K562 (cell line): ENCODE data around the gene TBC1D1. TPM values are rescaled to one million over a fixed set of nuclear protein-coding genes. Genes with fewer than 3 reads are reported as not detected.

Source experiments
- ATAC-seq: fragments of 200-7000 bp; cut with Tn5 transposase; 3 replicates; pipeline ENCODE4 v1.9.1; 2020; ENCODE audit warnings: moderate library complexity
- BruUV-seq: library from RNA; stranded (reverse); fragments of 400-500 nt; replicated peaks from 2 replicates; lab custom pipeline; 2021; lab: Mats Ljungman, UMichigan
- CTCF ChIA-PET: fragments of 300-600 bp; formaldehyde crosslinking; extraction: SDS; loops from one replicate; lab custom pipeline; 2021; ENCODE audit warnings: low intra/inter-chr PET ratio; lab: Yijun Ruan, JAX
- POLR2A ChIA-PET: fragments of 300-600, 350-650 bp; sonication (Branson Sonifier 250); formaldehyde crosslinking; extraction: SDS; loops from one replicate; lab custom pipeline; 2021; ENCODE audit warnings: antibody characterized with exemption, inconsistent platforms; lab: Yijun Ruan, JAX
- DNase-seq, 4 experiments: peaks; one replicate each; pipeline versions ENCODE4 v3.0.0 to v3.0.0-alpha.2; 2011 to 2018; ENCODE audit warnings: low spot score in 3 of 4, mixed read lengths in 3 of 4; ENCODE audit errors: extremely low read depth in 1 of 4
- FAIRE-seq: peaks from 2 replicates; lab custom pipeline; 2011; peaks lifted over from hg19 to GRCh38; lab: Jason Lieb, UNC
- H2AFZ ChIP-seq: 2 replicates; pipeline ENCODE4 v1.6.0; 2011; ENCODE audit warnings: low read depth, low read length, control low read depth, inconsistent platforms
- H3K27ac ChIP-seq: fragments of 200-600 bp; 3 replicates; pipeline ENCODE4 v1.8.0; 2011; ENCODE audit warnings: low read depth, mild to moderate bottlenecking, control low read depth, inconsistent platforms, low read length, moderate library complexity, mixed read lengths; ENCODE audit errors: extremely low read depth
- H3K27me3 ChIP-seq, 2 experiments: fragments of 300-600 bp in 1 of 2; 2 replicates in 1 of 2; 3 replicates in 1 of 2; pipeline versions ENCODE4 v1.6.0 to v1.8.0; 2011; ENCODE audit warnings: inconsistent platforms in 2 of 2, low read length in 2 of 2, mild to moderate bottlenecking in 1 of 2, mixed read lengths in 1 of 2, moderate library complexity in 1 of 2; ENCODE audit not compliant: control insufficient read depth in 2 of 2, insufficient read depth in 2 of 2
- H3K36me3 ChIP-seq: fragments of 300-600 bp; 3 replicates; pipeline ENCODE4 v1.8.0; 2011; ENCODE audit warnings: mild to moderate bottlenecking, low read length, inconsistent platforms; ENCODE audit not compliant: control insufficient read depth, insufficient read depth
- H3K4me1 ChIP-seq, 2 experiments: fragments of 200-600 bp in 1 of 2; replicated peaks in 1 of 2; 2 replicates in 1 of 2; 3 replicates in 1 of 2; pipeline versions ENCODE4 v1.5.1 to v1.8.0; 2011; ENCODE audit warnings: inconsistent platforms in 2 of 2, low read length in 2 of 2, mild to moderate bottlenecking in 1 of 2, mixed read lengths in 1 of 2, moderate library complexity in 1 of 2; ENCODE audit not compliant: control insufficient read depth in 2 of 2, insufficient read depth in 2 of 2
- H3K4me2 ChIP-seq: 2 replicates; pipeline ENCODE4 v1.6.1; 2011; ENCODE audit warnings: low read length, control low read depth, inconsistent platforms, mixed read lengths; ENCODE audit not compliant: insufficient read depth
- H3K4me3 ChIP-seq: fragments of 200-600 bp; sonication (generic), shearing (Covaris generic); 2 replicates; pipeline ENCODE4 v1.5.1; 2016; ENCODE audit warnings: control low read depth, inconsistent platforms
- H3K79me2 ChIP-seq: fragments of 200-600 bp; 3 replicates; pipeline ENCODE4 v1.8.0; 2011; ENCODE audit warnings: low read length, inconsistent platforms; ENCODE audit not compliant: control insufficient read depth, insufficient read depth
- H3K9ac ChIP-seq, 2 experiments: 2 replicates each; pipeline versions ENCODE4 v1.6.0 to v1.6.1; 2011; ENCODE audit warnings: low read depth in 2 of 2, low read length in 2 of 2, control low read depth in 1 of 2, inconsistent platforms in 1 of 2, mild to moderate bottlenecking in 1 of 2, mixed read lengths in 1 of 2; ENCODE audit not compliant: insufficient read depth in 1 of 2
- H3K9me1 ChIP-seq: one replicate; pipeline ENCODE4 v1.6.0; 2011; ENCODE audit warnings: inconsistent platforms, mild to moderate bottlenecking, low read length, moderate library complexity; ENCODE audit not compliant: control insufficient read depth, insufficient read depth
- H3K9me3 ChIP-seq: replicated peaks from 2 replicates; pipeline ENCODE4 v1.5.1; 2011; ENCODE audit warnings: low read depth, low read length, inconsistent platforms; ENCODE audit not compliant: control insufficient read depth, insufficient read depth
- H4K20me1 ChIP-seq: replicated peaks from 2 replicates; pipeline ENCODE4 v1.6.1; 2011; ENCODE audit warnings: low read length, inconsistent platforms, mixed read lengths; ENCODE audit not compliant: control insufficient read depth, insufficient read depth
- CBFB ChIP-seq: sonication (generic); formaldehyde crosslinking; IDR thresholded peaks from 2 replicates; pipeline ENCODE4 v1.4.0; 2020; ENCODE audit warnings: mild to moderate bottlenecking, missing genetic modification reagents
- CBX1 ChIP-seq: sonication (generic); IDR thresholded peaks from 2 replicates; pipeline ENCODE4 v1.6.1; 2016; ENCODE audit warnings: antibody characterized with exemption, low read depth, mild to moderate bottlenecking
- E2F4 ChIP-seq: sonication (generic); formaldehyde crosslinking; IDR thresholded peaks from 2 replicates; pipeline ENCODE4 v1.8.0; 2022; ENCODE audit warnings: mild to moderate bottlenecking, low read depth, missing genetic modification reagents
- E4F1 ChIP-seq: fragments of 250-450 bp; sonication (Bioruptor Pico); IDR thresholded peaks from 2 replicates; pipeline ENCODE4 v1.5.0; 2021; ENCODE audit warnings: mild to moderate bottlenecking, borderline replicate concordance
- ESRRB ChIP-seq: fragments of 250-450 bp; sonication (Bioruptor Pico); IDR thresholded peaks from 2 replicates; pipeline ENCODE4 v1.5.0; 2020; ENCODE audit warnings: mild to moderate bottlenecking, moderate library complexity, borderline replicate concordance
- FOXO4 ChIP-seq: fragments of 450-650 bp; formaldehyde crosslinking; IDR thresholded peaks from 2 replicates; pipeline ENCODE4 v1.4.0; 2020; ENCODE audit warnings: mild to moderate bottlenecking, moderate library complexity
- GABPB1 ChIP-seq: sonication (generic); formaldehyde crosslinking; IDR thresholded peaks from 2 replicates; pipeline ENCODE4 v1.8.0; 2022; ENCODE audit warnings: mild to moderate bottlenecking, missing genetic modification reagents
- NFIX ChIP-seq: fragments of 250-450 bp; sonication (Bioruptor Pico); IDR thresholded peaks from 2 replicates; pipeline ENCODE4 v1.4.0; 2020; ENCODE audit warnings: low read depth, mild to moderate bottlenecking, moderate library complexity
- NKRF ChIP-seq: fragments of 450-650 bp; IDR thresholded peaks from 2 replicates; pipeline ENCODE4 v1.6.1; 2016; ENCODE audit warnings: borderline replicate concordance
- OTX1 ChIP-seq: fragments of 450-650 bp; formaldehyde crosslinking; IDR thresholded peaks from 2 replicates; pipeline ENCODE4 v1.4.0; 2022; ENCODE audit warnings: mild to moderate bottlenecking
- PURB ChIP-seq: sonication (generic); formaldehyde crosslinking; IDR thresholded peaks from 2 replicates; pipeline ENCODE4 v1.9.0; 2021; ENCODE audit warnings: low read depth, mild to moderate bottlenecking, missing genetic modification reagents
- RBM34 ChIP-seq: fragments of 200-400 bp; formaldehyde crosslinking; IDR thresholded peaks from 2 replicates; pipeline ENCODE4 v1.6.1; 2018; ENCODE audit warnings: low read length, borderline replicate concordance; ENCODE audit not compliant: insufficient read depth
- SIN3B ChIP-seq: fragments of 450-650 bp; IDR thresholded peaks from 2 replicates; pipeline ENCODE4 v1.6.1; 2017; ENCODE audit warnings: low read depth, mild to moderate bottlenecking, moderate library complexity
- STAT5A ChIP-seq: IDR thresholded peaks from 2 replicates; pipeline ENCODE4 v1.6.1; 2012; ENCODE audit warnings: low read length, inconsistent platforms, borderline replicate concordance
- ZNF134 ChIP-seq: fragments of 250-450 bp; sonication (Bioruptor Pico); conservative IDR thresholded peaks from 2 replicates; pipeline ENCODE4 v1.4.0; 2020
- ZNF253 ChIP-seq: fragments of 250-450 bp; sonication (Bioruptor Pico); conservative IDR thresholded peaks from 2 replicates; pipeline ENCODE4 v1.6.1; 2021; ENCODE audit warnings: mild to moderate bottlenecking
- whole genome bisulfite sequencing: fragments of 100-300 bp; shearing (Covaris generic); methylation state at CpG from one replicate; pipeline ENCODE4 v1.1.6; 2016; ENCODE audit warnings: low coverage, mixed read lengths; ENCODE audit not compliant: insufficient coverage; ENCODE audit errors: missing lambda C conversion rate; 5-methylcytosine and 5-hydroxymethylcytosine counted together
- in situ Hi-C: fragments of 300-500 bp; cut with MboI; formaldehyde crosslinking; loops from 4 replicates; pipeline ENCODE4 v1.15.0; 2018; ENCODE audit warnings: inconsistent platforms, mixed read lengths
- intact Hi-C: fragments of 100-400 bp; cut with micrococcal nuclease; formaldehyde crosslinking; loops from 2 replicates; pipeline ENCODE4 v1.14.2; 2022
- polyA plus RNA-seq, 8 experiments: library from polyadenylated mRNA; depleted of rRNA in 4 of 8; stranded (reverse) in 5 of 8; unstranded in 3 of 8; fragments of >200 nt; fragmentation: Nextera tagmentation in 2 of 8; fragmentation: Illumina TruSeq in 1 of 8; extraction: Ambion mirVana in 2 of 8; extraction: Trizol in 1 of 8; gene quantifications; 2 replicates each; pipeline versions ENCODE4 v1.2.1 to v1.2.3, GENCODE V29; 2011 to 2014; ENCODE audit warnings: inconsistent platforms in 1 of 8, missing spikeins in 1 of 8
- total RNA-seq, 7 experiments: library from RNA; depleted of rRNA in 6 of 7; stranded (reverse); fragments of >200 nt in 6 of 7; fragmentation: Illumina TruSeq in 2 of 7; extraction: Trizol in 2 of 7; gene quantifications; 2 replicates each; pipeline versions ENCODE4 v1.2.1 to v1.2.3, GENCODE V29; 2011 to 2021; ENCODE audit warnings: low replicate concordance in 1 of 7

Gene TBC1D1
- total and polyA plus RNA-seq, 9 of the 15 experiments (the other 6 are each of a cell fraction or from before 2014, with no cell fraction given), result 0.59 to 14.2 (median 8.8) TPM

GRCh38 chr4:38188136-38188535 is 297.3 kb downstream of the TBC1D1 start:
- Histone ChIP-seq H4K20me1 (no peaks in the 10 kb centered on the region), H3K4me1 (no peaks in the 10 kb centered on the region; a peak in 1 of 5 replicates), H3K9me3 (no peaks in the 10 kb centered on the region), H3K79me2 (no peaks in the 10 kb centered on the region), H2AFZ (no peak overlapping the region), H3K27ac (no peak overlapping the region), H3K36me3 (no peaks in the 10 kb centered on the region), H3K4me2 (no peak overlapping the region), H3K27me3 (peaks cover 0 to 5% of the 10 kb centered on the region in 2 experiments; a peak in 1 of 5 replicates), H3K9ac (no peak overlapping the region), H3K9me1 (no peaks in the 10 kb centered on the region), H3K4me3 (no peak overlapping the region)
- ChIA-PET CTCF (no interaction called here), POLR2A (interaction anchor here (0.6 kb wide), 1 partner anchor 33 kb away, joined by 3 read pairs; no protein-coding TSS in a partner anchor)
- DNase-seq (no peak), FAIRE-seq (no peak), ATAC-seq (no peak)
- intact Hi-C loops (no loop called here), in situ Hi-C loops (no loop called here)
- BruUV-seq, result no TSS peak
- 73% methylated on average over 6 of the region's 9 CpGs for WGBS
- TF ChIP-seq ESRRB (CRISPR knock-in tag) (no peak), SIN3B (no peak), CBX1 (no peak), PURB (CRISPR knock-in tag) (no peak), GABPB1 (CRISPR knock-in tag) (no peak), NFIX (CRISPR knock-in tag) (no peak), ZNF253 (CRISPR knock-in tag) (no peak), RBM34 (no peak), CBFB (CRISPR knock-in tag) (no peak), NKRF (no peak), ZNF134 (CRISPR knock-in tag) (no peak), STAT5A (no peak), FOXO4 (no peak), E2F4 (CRISPR knock-in tag) (no peak), E4F1 (CRISPR knock-in tag) (no peak), OTX1 (CRISPR knock-in tag) (no peak)
